Measurements from ENCODE around the gene TBC1D22A.

The TBC1D22A gene

GRCh38 chr22:46966846-46967245 lies 204.4 kb downstream of the TBC1D22A start:
- peaks cover 11% of the 10 kb centered on the region for H3K4me1 ChIP-seq (ENCODE audit: control insufficient read depth, insufficient read depth, low read length)
- H3K27me3 ChIP-seq (ENCODE audit: control insufficient read depth, insufficient read depth, low read length): no peaks in the 10 kb centered on the region
- no peak overlapping the region for H3K9ac ChIP-seq (ENCODE audit: low read length)
- no peaks in the 10 kb centered on the region for H3K9me3 ChIP-seq (ENCODE audit: control insufficient read depth, low read length)
- H3K36me3 ChIP-seq (ENCODE audit: control insufficient read depth, insufficient read depth, low read length): no peaks in the 10 kb centered on the region
- no peak overlapping the region for H3K4me3 ChIP-seq (ENCODE audit: low read length)

- no peaks in the 10 kb centered on the region for H3K36me3 ChIP-seq (ENCODE audit: control insufficient read depth, insufficient read depth, low read length)
- H3K9me3 ChIP-seq (ENCODE audit: control insufficient read depth, low read length): no peaks in the 10 kb centered on the region
- no peak overlapping the region for H3K4me3 ChIP-seq (ENCODE audit: low read length)
- peaks cover 12% of the 10 kb centered on the region for H3K4me1 ChIP-seq (ENCODE audit: control insufficient read depth, insufficient read depth, low read length)
- H3K27me3 ChIP-seq (ENCODE audit: control insufficient read depth, insufficient read depth, low read length): no peaks in the 10 kb centered on the region
- no peak overlapping the region for H3K9ac ChIP-seq (ENCODE audit: low read length)
Observed at GRCh38 chr22:46967445-46968358, 205.3 kb downstream of the TBC1D22A start.

- no peaks in the 10 kb centered on the region for H3K27me3 ChIP-seq (ENCODE audit: control insufficient read depth, insufficient read depth, low read length)
- no peaks in the 10 kb centered on the region for H3K9me3 ChIP-seq (ENCODE audit: control insufficient read depth, low read length)
- H3K36me3 ChIP-seq (ENCODE audit: control insufficient read depth, insufficient read depth, low read length): no peaks in the 10 kb centered on the region
- H3K4me1 ChIP-seq (ENCODE audit: control insufficient read depth, insufficient read depth, low read length): peaks cover 12% of the 10 kb centered on the region
- no peak overlapping the region for H3K4me3 ChIP-seq (ENCODE audit: low read length)
- no peak overlapping the region for H3K9ac ChIP-seq (ENCODE audit: low read length)
Observed at GRCh38 chr22:46968359-46968740, 205.9 kb downstream of the TBC1D22A start.

- H3K4me1 ChIP-seq (ENCODE audit: control insufficient read depth, insufficient read depth, low read length): peaks cover 12% of the 10 kb centered on the region
- H3K36me3 ChIP-seq (ENCODE audit: control insufficient read depth, insufficient read depth, low read length): no peaks in the 10 kb centered on the region
- no peaks in the 10 kb centered on the region for H3K9me3 ChIP-seq (ENCODE audit: control insufficient read depth, low read length)
- H3K9ac ChIP-seq (ENCODE audit: low read length): no peak overlapping the region
- H3K27me3 ChIP-seq (ENCODE audit: control insufficient read depth, insufficient read depth, low read length): no peaks in the 10 kb centered on the region
- no peak overlapping the region for H3K4me3 ChIP-seq (ENCODE audit: low read length)
Observed at GRCh38 chr22:46968848-46969247, 206.4 kb downstream of the TBC1D22A start.

- Histone ChIP-seq H3K9ac (ENCODE audit: low read length) (no peak overlapping the region), H3K4me1 (ENCODE audit: control insufficient read depth, insufficient read depth, low read length) (peaks cover 12% of the 10 kb centered on the region), H3K36me3 (ENCODE audit: control insufficient read depth, insufficient read depth, low read length) (peaks cover 3% of the 10 kb centered on the region), H3K27me3 (ENCODE audit: control insufficient read depth, insufficient read depth, low read length) (no peaks in the 10 kb centered on the region), H3K9me3 (ENCODE audit: control insufficient read depth, low read length) (no peaks in the 10 kb centered on the region), H3K4me3 (ENCODE audit: low read length) (no peak overlapping the region)
Observed at GRCh38 chr22:46969491-46969890, 207.0 kb downstream of the TBC1D22A start.

- no peaks in the 10 kb centered on the region for H3K27me3 ChIP-seq (ENCODE audit: control insufficient read depth, insufficient read depth, low read length)
- no peak overlapping the region for H3K4me3 ChIP-seq (ENCODE audit: low read length)
- H3K36me3 ChIP-seq (ENCODE audit: control insufficient read depth, insufficient read depth, low read length): peaks cover 8% of the 10 kb centered on the region
- H3K9ac ChIP-seq (ENCODE audit: low read length): no peak overlapping the region
- no peaks in the 10 kb centered on the region for H3K9me3 ChIP-seq (ENCODE audit: control insufficient read depth, low read length)
- H3K4me1 ChIP-seq (ENCODE audit: control insufficient read depth, insufficient read depth, low read length): peaks cover 12% of the 10 kb centered on the region
Observed at GRCh38 chr22:46969961-46970360, 207.5 kb downstream of the TBC1D22A start.

- Histone ChIP-seq H3K27me3 (ENCODE audit: control insufficient read depth, insufficient read depth, low read length) (no peaks in the 10 kb centered on the region), H3K4me1 (ENCODE audit: control insufficient read depth, insufficient read depth, low read length) (peaks cover 12% of the 10 kb centered on the region), H3K36me3 (ENCODE audit: control insufficient read depth, insufficient read depth, low read length) (peaks cover 11% of the 10 kb centered on the region), H3K4me3 (ENCODE audit: low read length) (no peak overlapping the region), H3K9me3 (ENCODE audit: control insufficient read depth, low read length) (no peaks in the 10 kb centered on the region), H3K9ac (ENCODE audit: low read length) (no peak overlapping the region)
Observed at GRCh38 chr22:46970411-46971098, 208.1 kb downstream of the TBC1D22A start.

GRCh38 chr22:46971099-46971763 lies 208.8 kb downstream of the TBC1D22A start:
- Histone ChIP-seq H3K4me1 (ENCODE audit: control insufficient read depth, insufficient read depth, low read length) (peaks cover 12% of the 10 kb centered on the region), H3K9me3 (ENCODE audit: control insufficient read depth, low read length) (no peaks in the 10 kb centered on the region), H3K4me3 (ENCODE audit: low read length) (no peak overlapping the region), H3K9ac (ENCODE audit: low read length) (no peak overlapping the region), H3K36me3 (ENCODE audit: control insufficient read depth, insufficient read depth, low read length) (peaks cover 11% of the 10 kb centered on the region), H3K27me3 (ENCODE audit: control insufficient read depth, insufficient read depth, low read length) (no peaks in the 10 kb centered on the region)

- no peaks in the 10 kb centered on the region for H3K27me3 ChIP-seq (ENCODE audit: control insufficient read depth, insufficient read depth, low read length)
- no peak overlapping the region for H3K9ac ChIP-seq (ENCODE audit: low read length)
Observed at GRCh38 chr22:46971764-46972125, 209.3 kb downstream of the TBC1D22A start.

GRCh38 chr22:46972256-46972655 lies 209.8 kb downstream of the TBC1D22A start:
- Histone ChIP-seq H3K36me3 (ENCODE audit: control insufficient read depth, insufficient read depth, low read length) (peaks cover 11% of the 10 kb centered on the region), H3K4me1 (ENCODE audit: control insufficient read depth, insufficient read depth, low read length) (peaks cover 12% of the 10 kb centered on the region), H3K9me3 (ENCODE audit: control insufficient read depth, low read length) (no peaks in the 10 kb centered on the region), H3K27me3 (ENCODE audit: control insufficient read depth, insufficient read depth, low read length) (no peaks in the 10 kb centered on the region), H3K9ac (ENCODE audit: low read length) (no peak overlapping the region), H3K4me3 (ENCODE audit: low read length) (no peak overlapping the region)

More at GRCh38 chr22:46971764-46972125, 209.3 kb downstream of the TBC1D22A start:
- Histone ChIP-seq H3K4me3 (ENCODE audit: low read length) (no peak overlapping the region), H3K36me3 (ENCODE audit: control insufficient read depth, insufficient read depth, low read length) (peaks cover 11% of the 10 kb centered on the region), H3K9me3 (ENCODE audit: control insufficient read depth, low read length) (no peaks in the 10 kb centered on the region), H3K4me1 (ENCODE audit: control insufficient read depth, insufficient read depth, low read length) (peaks cover 12% of the 10 kb centered on the region)

GRCh38 chr22:46972901-46973831 lies 210.7 kb downstream of the TBC1D22A start:
- Histone ChIP-seq H3K4me3 (ENCODE audit: low read length) (no peak overlapping the region), H3K9ac (ENCODE audit: low read length) (no peak overlapping the region), H3K4me1 (ENCODE audit: control insufficient read depth, insufficient read depth, low read length) (peaks cover 12% of the 10 kb centered on the region), H3K27me3 (ENCODE audit: control insufficient read depth, insufficient read depth, low read length) (no peaks in the 10 kb centered on the region), H3K9me3 (ENCODE audit: control insufficient read depth, low read length) (no peaks in the 10 kb centered on the region), H3K36me3 (ENCODE audit: control insufficient read depth, insufficient read depth, low read length) (peaks cover 11% of the 10 kb centered on the region)
